ENCODE measurements around the gene HVCN1.

GRCh38 chr12:110658878-110659277 lies 30.0 kb downstream of the HVCN1 start:
- TF ChIP-seq GFI1B (tag by site-specific recombination; IDR thresholded peaks at IDR 0.05) (no peak), ZNF24 (tag by site-specific recombination; IDR thresholded peaks at IDR 0.05) (no peak), HOXC10 (CRISPR knock-in tag; IDR thresholded peaks at IDR 0.05) (no peak), CTCF (tag by site-specific recombination; IDR thresholded peaks at IDR 0.05) (no peak)
